ENCODE results near the gene AGTR1. TPM values are rescaled to one million over a fixed set of nuclear protein-coding genes. Genes with fewer than 3 reads are reported as not detected.

Gene AGTR1
- total RNA-seq, 1 donor from 2014 or later, result 5.6 TPM

Other genes with a start within 250 kb of the AGTR1 start
- gene CPB1, start 129.9 kb downstream of the AGTR1 start, total RNA-seq, result 0.56 and 0.57 TPM in 2 replicates
- gene CPA3, start 167.4 kb downstream of the AGTR1 start, total RNA-seq, result 1.3 and 1.6 TPM in 2 replicates